T-helper 2 cell treated with Interferon-gamma antibody and Interleukin-4, amounts not matched to agents 100 ng/mL and 5 ng/mL, for 36 hours (primary cell): ENCODE measurements around the gene CASP9. TPM values are rescaled to one million over a fixed set of nuclear protein-coding genes. Genes with fewer than 3 reads are reported as not detected.
"Not testable (repeated sequence)": the region's sequence is repeated elsewhere in the genome, so short reads cannot be mapped to it uniquely, and the experiment has no call there.

ENCODE experiments used
- intact Hi-C: fragments of 100-400 bp; cut with micrococcal nuclease; formaldehyde crosslinking; loops from one replicate; pipeline ENCODE4 v1.15.1; 2023
- total RNA-seq: library from RNA; stranded (reverse); gene quantifications from 2 replicates; pipeline ENCODE4 v1.2.3, GENCODE V29; 2022

The CASP9 gene
- total RNA-seq, 1 donor from 2014 or later, result 18.3 TPM

- intact Hi-C loops, result loop anchor here (1.0 to 10.0 kb wide), 7 partner anchors 53 to 1791 kb away; partner anchors contain the start of gene DDI2
Observed at GRCh38 chr1:15526021-15526489, 2.0 kb upstream of the CASP9 start.

DNA sequence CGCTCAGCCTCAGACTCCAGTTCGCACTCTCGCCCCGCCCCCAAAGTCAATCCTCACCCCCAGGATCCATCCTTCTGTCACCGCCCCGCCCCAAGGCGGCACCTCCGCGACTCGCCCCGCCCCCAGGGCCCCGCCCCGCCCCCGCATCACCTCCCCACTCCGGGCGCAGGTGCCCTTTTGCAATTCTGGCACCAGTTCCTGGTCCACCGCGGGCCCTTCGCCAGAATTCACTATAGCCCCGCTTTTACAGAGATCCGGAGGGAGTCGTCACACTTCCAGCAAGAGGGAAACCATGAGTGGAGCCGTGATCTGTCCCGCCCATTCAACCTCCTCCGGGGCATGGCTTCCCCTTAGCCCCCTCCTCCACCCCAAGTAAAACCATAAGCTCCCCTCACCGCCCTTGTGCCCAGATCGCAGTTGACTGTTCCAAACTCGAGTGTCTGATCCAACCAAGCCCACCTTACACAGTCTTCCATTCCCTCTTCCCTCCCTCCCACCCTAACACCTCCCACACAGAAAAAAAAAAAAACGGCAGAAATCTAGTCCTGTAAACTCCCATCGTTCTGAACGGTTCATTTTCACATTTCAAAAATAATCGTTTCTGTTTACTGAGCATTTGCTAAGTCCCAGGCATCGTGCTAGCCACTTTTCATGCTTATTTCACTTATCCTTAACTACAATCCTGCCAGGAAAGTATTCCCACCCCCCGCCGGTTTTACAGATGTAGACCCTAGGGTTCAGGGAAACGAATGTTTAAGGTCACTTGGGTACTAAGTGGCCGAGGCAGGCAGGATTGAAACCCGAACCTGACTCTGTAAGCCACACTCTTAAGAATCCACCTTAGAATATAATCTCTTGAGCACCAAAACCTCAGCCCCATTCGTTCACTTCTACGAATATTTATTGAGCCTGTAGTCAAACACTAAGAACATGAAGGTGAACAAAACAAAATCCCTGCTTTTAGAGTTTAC, 1.3 kb upstream of the CASP9 start:
- intact Hi-C loops, result loop anchor here (1.0 to 10.0 kb wide), 7 partner anchors 53 to 1791 kb away; partner anchors contain the start of gene DDI2

DNA sequence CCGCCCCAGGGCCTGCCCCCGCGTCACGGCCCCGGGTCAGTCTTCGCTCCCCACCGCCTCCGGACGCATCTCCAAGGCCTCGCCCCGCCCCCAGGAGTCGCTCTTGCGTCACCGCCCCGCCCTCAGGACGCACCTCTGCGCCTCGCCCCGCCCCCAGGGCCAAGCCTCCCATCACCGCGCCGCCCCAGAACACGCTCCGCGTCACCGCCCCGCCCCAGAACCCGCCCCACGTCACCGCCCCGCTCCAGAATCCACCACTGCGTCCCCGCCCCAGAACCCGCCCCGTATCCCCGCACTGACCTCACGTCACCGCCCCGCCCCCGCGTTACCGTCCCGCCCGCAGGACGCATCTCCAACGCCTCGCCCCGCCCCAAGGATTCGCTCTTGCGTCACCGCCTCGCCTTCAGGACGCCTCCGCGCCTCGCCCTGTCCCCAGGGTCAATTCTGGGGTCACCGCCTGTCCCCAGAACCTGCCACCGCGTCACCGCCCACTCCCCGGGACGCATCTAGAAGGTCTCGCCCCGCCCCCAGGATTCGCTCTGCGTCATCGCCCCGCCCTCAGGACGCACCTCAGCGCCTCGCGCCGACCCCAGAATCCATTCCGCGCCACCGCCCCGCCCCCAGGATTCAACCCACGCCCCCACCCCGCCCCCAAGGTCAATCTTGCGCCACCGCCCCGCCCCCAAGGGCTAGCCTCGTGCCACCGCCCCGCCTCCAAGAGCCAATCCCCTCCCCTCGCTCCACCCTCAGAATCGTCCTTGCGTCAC, 451 bp upstream of the CASP9 start:
- intact Hi-C loops, result loop anchor here (5.0 to 10.0 kb wide), 3 partner anchors 173 to 1790 kb away; no protein-coding TSS in a partner anchor

DNA sequence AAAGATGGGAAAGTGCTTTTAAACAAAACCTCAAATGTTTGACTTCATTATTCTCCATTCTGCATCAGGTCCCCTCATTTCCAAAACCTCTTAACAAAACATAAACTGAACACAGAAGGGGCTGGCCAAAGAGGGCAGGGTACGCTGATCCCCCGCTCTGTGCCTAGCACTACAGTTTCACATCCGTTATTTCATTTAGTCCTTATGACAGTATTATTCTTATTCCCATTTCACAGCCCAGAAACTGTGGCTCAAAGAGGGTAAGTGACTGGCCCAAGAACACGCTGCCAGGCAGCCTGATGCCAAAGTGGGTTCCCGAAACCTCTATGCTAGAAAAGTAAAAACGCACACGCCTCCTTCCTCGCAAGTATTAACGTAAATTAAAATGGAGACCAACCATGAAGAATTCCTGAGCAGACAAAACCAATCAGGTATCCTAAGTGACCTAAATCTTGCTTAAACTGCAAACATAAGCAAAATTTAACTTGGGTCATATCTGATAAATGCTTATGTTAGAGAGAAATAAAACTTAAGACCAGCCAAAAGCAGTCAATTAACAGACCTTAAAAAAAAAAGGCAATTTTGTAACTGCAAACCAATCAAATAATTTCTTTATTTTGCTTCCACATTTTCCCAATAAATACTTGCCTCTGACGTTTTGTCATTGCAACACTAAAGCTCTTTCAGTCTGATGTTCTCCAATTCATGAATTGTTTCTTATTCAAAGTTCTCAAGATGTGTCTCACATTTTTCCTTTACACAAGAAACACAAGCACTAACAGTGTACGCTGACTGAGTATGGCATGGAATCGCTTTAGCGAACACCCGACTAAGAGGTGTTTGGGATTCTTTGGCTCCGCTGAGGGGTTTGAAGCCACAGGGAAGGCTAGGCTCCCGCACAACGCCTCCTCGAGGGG, 653 bp downstream of the CASP9 start:
- intact Hi-C loops, result loop anchor here (10.0 kb wide), 2 partner anchors 179 to 1789 kb away; no protein-coding TSS in a partner anchor

GRCh38 chr1:15522551-15522950, 1.5 kb downstream of the CASP9 start:
- intact Hi-C loops, result loop anchor here (10.0 kb wide), 2 partner anchors 178 to 1788 kb away; no protein-coding TSS in a partner anchor

- intact Hi-C loops, result loop anchor here (10.0 kb wide), 2 partner anchors 177 to 1787 kb away; no protein-coding TSS in a partner anchor
Observed at GRCh38 chr1:15521206-15521906, 2.7 kb downstream of the CASP9 start.

DNA sequence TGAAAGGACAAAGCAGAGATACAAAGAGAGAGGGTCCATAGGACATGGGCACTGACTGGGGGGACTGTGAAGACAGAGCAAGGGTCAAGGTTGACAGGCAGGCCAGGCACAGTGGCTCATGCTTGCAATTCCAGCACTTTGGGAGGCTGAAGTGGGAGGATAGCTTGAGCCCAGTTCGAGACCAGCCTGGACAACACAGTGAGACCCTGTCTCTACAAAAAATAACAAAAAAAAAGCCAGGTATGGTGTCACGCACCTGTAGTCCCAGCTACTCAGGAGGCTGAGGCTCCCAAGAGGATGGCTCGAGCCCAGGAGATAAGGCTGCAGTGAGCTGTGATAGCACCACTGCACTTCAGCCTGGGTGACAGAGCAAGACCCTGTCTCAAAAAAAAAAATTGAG, 4.4 kb downstream of the CASP9 start:
- intact Hi-C loops, result loop anchor here (10.0 kb wide), 2 partner anchors 175 to 1785 kb away; no protein-coding TSS in a partner anchor

- intact Hi-C loops, result no loop called here
Observed at GRCh38 chr1:15515022-15515663, 8.9 kb downstream of the CASP9 start.

GRCh38 chr1:15514557-15514956, 9.5 kb downstream of the CASP9 start:
- intact Hi-C loops, result not testable (repeated sequence)

DNA sequence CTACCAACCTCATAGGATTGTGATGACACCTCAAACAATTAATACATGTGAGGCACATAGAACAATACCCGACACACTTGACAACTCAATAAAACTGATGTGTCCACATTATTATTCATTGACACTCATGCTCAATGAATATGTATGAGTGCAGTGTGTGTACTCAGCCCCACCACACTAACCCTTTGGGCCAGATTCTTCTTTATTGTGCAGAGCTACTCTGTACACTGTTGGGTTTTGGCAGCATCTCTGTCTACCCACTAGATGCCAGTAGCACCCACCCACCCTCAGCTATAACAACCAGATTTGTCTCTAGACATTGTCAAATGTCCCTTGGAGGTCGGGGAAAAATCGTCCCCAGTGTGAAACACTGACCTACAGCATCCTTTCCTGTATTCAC, 10.1 kb downstream of the CASP9 start:
- intact Hi-C loops, result no loop called here

GRCh38 chr1:15513192-15513591, 10.8 kb downstream of the CASP9 start:
- intact Hi-C loops, result no loop called here

GRCh38 chr1:15510611-15511405, 13.2 kb downstream of the CASP9 start:
- intact Hi-C loops, result no loop called here

DNA sequence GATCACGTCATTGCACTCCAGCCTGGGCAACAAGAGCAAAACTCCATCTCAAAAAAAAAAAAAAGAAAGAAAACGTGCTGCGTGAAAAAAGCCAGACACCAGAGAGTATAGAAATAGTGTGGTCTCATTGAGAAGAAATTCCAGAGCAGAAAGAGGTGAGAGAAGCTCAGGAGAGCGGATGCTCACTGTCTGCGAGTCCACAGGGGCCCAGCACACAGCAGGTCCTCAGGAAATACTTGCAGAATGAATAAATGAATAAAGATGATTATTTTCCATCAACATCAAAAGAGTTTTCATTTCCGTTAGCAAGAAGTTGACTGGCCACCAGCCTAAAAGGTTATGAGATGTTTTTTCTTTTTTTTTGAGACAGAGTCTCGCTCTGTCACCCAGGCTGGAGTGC, 14.4 kb downstream of the CASP9 start:
- intact Hi-C loops, result loop anchor here (10.0 kb wide), 1 partner anchor 185 kb away; no protein-coding TSS in a partner anchor

DNA sequence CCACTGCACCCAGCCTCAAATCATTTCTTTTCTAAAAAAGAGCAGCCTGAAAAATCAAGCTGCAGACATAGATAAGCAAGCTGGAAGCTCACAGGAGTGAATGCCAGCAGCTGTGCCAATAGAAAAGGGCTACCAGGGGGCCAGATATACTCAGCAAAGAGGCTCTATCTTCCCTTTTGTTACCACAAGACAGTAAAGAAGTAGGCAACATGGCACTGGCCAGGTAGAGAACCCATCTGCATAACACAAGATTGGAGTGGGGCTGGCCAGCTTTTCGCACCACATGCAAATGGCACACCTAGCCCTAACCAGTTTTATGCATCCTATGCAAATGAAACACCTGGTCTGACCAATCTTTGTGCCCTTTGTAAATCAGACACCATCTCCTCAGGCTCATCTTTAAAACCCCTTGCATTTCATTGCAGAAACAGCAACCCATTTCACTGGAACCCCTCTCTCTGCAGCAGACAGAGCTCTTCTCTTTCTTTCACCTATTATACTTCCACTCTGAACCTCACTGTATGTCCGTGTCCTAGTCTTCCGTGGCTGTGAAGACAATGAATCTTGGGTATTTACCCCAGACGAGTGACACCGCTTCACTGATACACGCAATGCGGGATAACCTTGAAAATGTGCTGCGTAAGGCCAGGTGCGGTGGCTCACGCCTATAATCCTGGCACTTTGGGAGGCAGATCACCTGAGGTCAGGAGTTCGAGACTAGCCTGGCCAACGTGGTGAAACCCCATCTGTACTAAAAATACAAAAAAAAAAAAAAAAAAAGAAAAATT, 15.1 kb downstream of the CASP9 start:
- intact Hi-C loops, result loop anchor here (10.0 kb wide), 1 partner anchor 184 kb away; no protein-coding TSS in a partner anchor

DNA sequence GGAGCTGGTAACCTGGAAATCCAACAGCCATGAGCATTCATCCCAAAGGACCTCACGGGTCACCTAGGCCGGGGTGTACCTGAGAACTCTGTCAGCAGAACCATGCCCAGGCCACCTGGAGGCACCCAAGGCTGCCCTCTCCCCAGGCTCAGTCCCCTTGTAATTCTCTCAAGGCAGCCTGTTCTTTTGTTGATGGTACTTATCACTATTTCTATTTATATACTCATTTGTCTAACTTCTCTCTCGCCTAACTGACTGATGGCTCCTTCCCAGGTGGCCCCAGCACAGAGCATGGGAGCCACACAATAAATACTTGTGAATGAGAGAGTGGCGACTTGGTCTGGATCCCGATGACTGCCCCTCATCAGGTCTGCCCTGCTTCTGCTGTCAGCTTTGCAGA, 16.7 kb downstream of the CASP9 start:
- intact Hi-C loops, result loop anchor here (10.0 kb wide), 1 partner anchor 182 kb away; no protein-coding TSS in a partner anchor

GRCh38 chr1:15506831-15507230, 17.2 kb downstream of the CASP9 start:
- intact Hi-C loops, result loop anchor here (10.0 kb wide), 1 partner anchor 182 kb away; no protein-coding TSS in a partner anchor

DNA sequence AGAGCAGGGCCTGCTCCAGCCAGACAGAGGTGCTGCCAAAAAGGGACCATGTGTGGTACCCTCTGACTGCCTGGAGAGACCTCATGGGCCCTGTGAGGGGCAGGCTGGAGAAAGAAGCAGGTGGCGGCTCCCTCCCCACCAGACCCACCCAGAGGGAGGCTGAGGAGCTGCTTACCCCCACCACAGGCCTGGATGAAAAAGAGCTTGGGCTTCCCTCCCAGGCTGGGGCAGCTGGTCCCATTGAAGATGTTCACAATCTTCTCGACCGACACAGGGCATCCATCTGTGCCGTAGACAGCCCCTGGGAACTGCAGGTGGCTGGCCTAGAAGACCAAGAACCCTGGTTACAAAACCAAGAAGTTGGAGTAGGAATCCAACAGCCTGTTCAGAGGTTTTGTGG, 19.6 kb downstream of the CASP9 start:
- intact Hi-C loops, result loop anchor here (10.0 kb wide), 1 partner anchor 180 kb away; no protein-coding TSS in a partner anchor
